ENCODE measurements around the gene PTPRC. TPM values are rescaled to one million over a fixed set of nuclear protein-coding genes. Genes with fewer than 3 reads are reported as not detected.
A peak's percentile ranks its signal among the peaks of the same experiment; 100 is the strongest.

Gene PTPRC
- total RNA-seq, 1 donor from 2014 or later: 11.4 TPM

- intact Hi-C loops (cut with DNase I): no loop called here
- no peak for DNase-seq (ENCODE audit: low spot score)
These were observed 25.4 kb downstream of the PTPRC start for GRCh38 chr1:198664068-198664788.

GRCh38 chr1:198667186-198667585 lies 28.3 kb downstream of the PTPRC start:
- no peak for DNase-seq (ENCODE audit: low spot score)
- intact Hi-C loops (cut with DNase I): no loop called here

GRCh38 chr1:198667807-198668206 lies 29.0 kb downstream of the PTPRC start:
- intact Hi-C loops (cut with DNase I): no loop called here
- no peak for DNase-seq (ENCODE audit: low spot score)

GRCh38 chr1:198669023-198669698 lies 30.3 kb downstream of the PTPRC start:
- intact Hi-C loops (cut with DNase I): no loop called here
- DNase-seq (ENCODE audit: low spot score): no peak

GRCh38 chr1:198669771-198670170 lies 30.9 kb downstream of the PTPRC start:
- intact Hi-C loops (cut with DNase I): no loop called here
- no peak for DNase-seq (ENCODE audit: low spot score)

- intact Hi-C loops (cut with DNase I): no loop called here
- no peak for DNase-seq (ENCODE audit: low spot score)
These were observed 32.3 kb downstream of the PTPRC start for GRCh38 chr1:198671136-198671535.

- intact Hi-C loops (cut with DNase I): no loop called here
- DNase-seq (ENCODE audit: low spot score): no peak
These were observed 33.3 kb downstream of the PTPRC start for GRCh38 chr1:198672124-198672523.

- no peak for DNase-seq (ENCODE audit: low spot score)
- intact Hi-C loops (cut with DNase I): no loop called here
These were observed 35.2 kb downstream of the PTPRC start for GRCh38 chr1:198674009-198674408.

- DNase-seq (ENCODE audit: low spot score): no peak
- intact Hi-C loops (cut with DNase I): no loop called here
These were observed 37.4 kb downstream of the PTPRC start for GRCh38 chr1:198676253-198676652.

- DNase-seq (ENCODE audit: low spot score): no peak
- intact Hi-C loops (cut with DNase I): no loop called here
These were observed 38.2 kb downstream of the PTPRC start for GRCh38 chr1:198677027-198677426.

- intact Hi-C loops (cut with DNase I): no loop called here
- DNase-seq (ENCODE audit: low spot score): no peak
These were observed 39.0 kb downstream of the PTPRC start for GRCh38 chr1:198677871-198678270.

GRCh38 chr1:198678301-198678836 lies 39.5 kb downstream of the PTPRC start:
- intact Hi-C loops (cut with DNase I): no loop called here
- DNase-seq (ENCODE audit: low spot score): no peak

- no peak for DNase-seq (ENCODE audit: low spot score)
- intact Hi-C loops (cut with DNase I): no loop called here
These were observed 40.1 kb downstream of the PTPRC start for GRCh38 chr1:198678901-198679329.

GRCh38 chr1:198679535-198680173 lies 40.8 kb downstream of the PTPRC start:
- intact Hi-C loops (cut with DNase I): no loop called here
- DNase-seq (ENCODE audit: low spot score): no peak

GRCh38 chr1:198680174-198680875 lies 41.5 kb downstream of the PTPRC start:
- DNase-seq (ENCODE audit: low spot score): no peak
- intact Hi-C loops (cut with DNase I): no loop called here

GRCh38 chr1:198681252-198681651 lies 42.4 kb downstream of the PTPRC start:
- DNase-seq (ENCODE audit: low spot score): no peak
- intact Hi-C loops (cut with DNase I): no loop called here

- DNase-seq (ENCODE audit: low spot score): peak; percentile 87
- intact Hi-C loops (cut with DNase I): no loop called here
These were observed 43.3 kb downstream of the PTPRC start for GRCh38 chr1:198681831-198682759.

- intact Hi-C loops (cut with DNase I): no loop called here
- DNase-seq (ENCODE audit: low spot score): no peak
These were observed 44.0 kb downstream of the PTPRC start for GRCh38 chr1:198682850-198683249.

- intact Hi-C loops (cut with DNase I): no loop called here
- no peak for DNase-seq (ENCODE audit: low spot score)
These were observed 44.6 kb downstream of the PTPRC start for GRCh38 chr1:198683449-198683848.
